HG03354 (cell line): ENCODE measurements around the gene SCD.
A peak's percentile ranks its signal among the peaks of the same experiment; 100 is the strongest.

Source experiments
- ATAC-seq: cut with Tn5 transposase; IDR thresholded peaks from one replicate; pipeline ENCODE4 v1.9.1; 2021; ENCODE audit warnings: mild to moderate bottlenecking; ENCODE audit not compliant: unreplicated experiment, poor library complexity, severe bottlenecking

Gene SCD

GRCh38 chr10:100338434-100339036 lies 8.5 kb upstream of the SCD start:
- ATAC-seq: peak; percentile 68

GRCh38 chr10:100339236-100339635 lies 7.8 kb upstream of the SCD start:
- no peak for ATAC-seq

GRCh38 chr10:100340948-100341847 lies 5.8 kb upstream of the SCD start:
- no peak for ATAC-seq

GRCh38 chr10:100341953-100342626 lies 4.9 kb upstream of the SCD start:
- ATAC-seq: no peak

- ATAC-seq: no peak
Measured at GRCh38 chr10:100342627-100342972, 4.4 kb upstream of the SCD start.

- no peak for ATAC-seq
Measured at GRCh38 chr10:100344241-100344788, 2.7 kb upstream of the SCD start.

GRCh38 chr10:100345570-100346330 lies 1.3 kb upstream of the SCD start:
- no peak for ATAC-seq

GRCh38 chr10:100346351-100346764 lies 675 bp upstream of the SCD start:
- peak; percentile 68 for ATAC-seq

GRCh38 chr10:100347568-100348195 lies 649 bp downstream of the SCD start:
- no peak for ATAC-seq

- no peak for ATAC-seq
Measured at GRCh38 chr10:100348389-100348927, 1.4 kb downstream of the SCD start.

GRCh38 chr10:100349087-100349486 lies 2.1 kb downstream of the SCD start:
- no peak for ATAC-seq

- no peak for ATAC-seq
Measured at GRCh38 chr10:100349672-100350071, 2.6 kb downstream of the SCD start.

GRCh38 chr10:100350914-100351485 lies 4.0 kb downstream of the SCD start:
- no peak for ATAC-seq

GRCh38 chr10:100353770-100354485 lies 6.9 kb downstream of the SCD start:
- no peak for ATAC-seq

- ATAC-seq: no peak
Measured at GRCh38 chr10:100355086-100355485, 8.1 kb downstream of the SCD start.

- ATAC-seq: no peak
Measured at GRCh38 chr10:100356067-100357017, 9.3 kb downstream of the SCD start.
